Dermis blood vessel endothelial cell (primary cell): Measurements from ENCODE around the gene PSMD2. TPM values are rescaled to one million over a fixed set of nuclear protein-coding genes. Genes with fewer than 3 reads are reported as not detected.

ENCODE experiments used
- DNase-seq: peaks from one replicate; pipeline ENCODE4 v3.0.0; 2010
- total RNA-seq: library from RNA; depleted of rRNA; stranded (reverse); fragments of >200 nt; gene quantifications from 2 replicates; pipeline ENCODE4 v1.2.3, GENCODE V29; 2014

Gene PSMD2
- total RNA-seq, 1 donor from 2014 or later, result 411 TPM

DNA sequence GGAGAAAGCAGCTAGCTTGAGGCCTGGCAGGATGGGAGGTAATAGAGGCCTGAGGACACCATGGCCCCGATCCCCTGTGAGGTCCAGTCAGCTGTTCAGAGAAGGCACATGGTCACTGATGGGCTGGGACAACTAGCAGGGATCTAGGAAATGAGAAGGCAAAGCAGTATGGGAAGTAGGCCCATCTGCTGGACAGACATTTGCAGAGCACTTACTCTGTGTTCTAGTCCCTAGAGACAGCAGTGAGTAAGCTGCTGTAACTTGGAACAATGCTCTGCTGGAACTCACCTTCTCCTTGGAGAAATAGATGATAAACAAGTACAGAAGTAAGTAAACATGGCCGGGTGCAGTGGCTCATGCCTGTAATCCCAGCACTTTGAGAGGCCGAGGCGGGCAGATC, 16.1 kb upstream of the PSMD2 start:
- no peak for DNase-seq

- no peak for DNase-seq
Measured at GRCh38 chr3:184283681-184284080, 15.4 kb upstream of the PSMD2 start.

DNA sequence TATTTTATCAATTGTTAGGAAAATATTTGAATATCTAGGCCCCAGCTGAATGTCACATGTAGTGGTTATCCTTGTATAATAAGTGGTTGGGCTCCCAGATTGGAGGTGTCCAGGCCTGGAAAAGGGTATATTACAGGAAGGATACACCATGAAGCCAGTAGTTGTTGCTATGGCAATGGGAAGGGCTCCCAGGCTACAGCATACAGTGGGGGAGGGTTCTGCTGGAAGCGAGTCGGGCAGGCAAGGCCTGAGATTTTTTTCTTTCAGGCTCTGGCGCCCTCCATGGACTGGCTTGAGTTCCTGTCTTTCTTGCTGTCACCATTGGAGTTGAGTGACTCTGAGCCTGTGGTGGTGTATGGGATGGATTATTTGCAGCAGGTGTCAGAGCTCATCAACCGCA, 14.3 kb upstream of the PSMD2 start:
- peak; percentile 91 for DNase-seq

GRCh38 chr3:184289426-184289938, 9.6 kb upstream of the PSMD2 start:
- DNase-seq, result peak; percentile 72

- DNase-seq, result no peak
Measured at GRCh38 chr3:184290331-184290730, 8.7 kb upstream of the PSMD2 start.

- DNase-seq, result no peak
Measured at GRCh38 chr3:184291044-184291737, 7.8 kb upstream of the PSMD2 start.

- no peak for DNase-seq
Measured at GRCh38 chr3:184291738-184292445, 7.1 kb upstream of the PSMD2 start.

- no peak for DNase-seq
Measured at GRCh38 chr3:184295771-184296170, 3.3 kb upstream of the PSMD2 start.

DNA sequence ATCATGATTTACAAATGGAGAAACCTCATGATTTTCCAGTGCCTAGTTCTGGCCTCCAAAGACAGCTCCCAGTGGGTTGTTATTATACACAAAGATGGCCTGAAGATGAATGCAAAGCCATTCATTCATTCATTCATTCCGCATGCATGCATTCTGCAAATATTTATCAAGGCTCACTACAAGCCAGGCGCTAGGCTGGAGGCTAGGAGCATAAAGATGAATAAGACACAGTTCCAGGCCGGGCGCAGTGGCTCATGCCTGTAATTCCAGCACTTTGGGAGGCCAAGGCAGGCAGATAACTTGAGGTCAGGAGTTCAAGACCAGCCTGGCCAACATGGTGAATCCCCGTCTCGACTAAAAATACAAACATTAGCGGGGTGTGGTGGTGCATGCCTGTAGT, 2.4 kb upstream of the PSMD2 start:
- no peak for DNase-seq

DNA sequence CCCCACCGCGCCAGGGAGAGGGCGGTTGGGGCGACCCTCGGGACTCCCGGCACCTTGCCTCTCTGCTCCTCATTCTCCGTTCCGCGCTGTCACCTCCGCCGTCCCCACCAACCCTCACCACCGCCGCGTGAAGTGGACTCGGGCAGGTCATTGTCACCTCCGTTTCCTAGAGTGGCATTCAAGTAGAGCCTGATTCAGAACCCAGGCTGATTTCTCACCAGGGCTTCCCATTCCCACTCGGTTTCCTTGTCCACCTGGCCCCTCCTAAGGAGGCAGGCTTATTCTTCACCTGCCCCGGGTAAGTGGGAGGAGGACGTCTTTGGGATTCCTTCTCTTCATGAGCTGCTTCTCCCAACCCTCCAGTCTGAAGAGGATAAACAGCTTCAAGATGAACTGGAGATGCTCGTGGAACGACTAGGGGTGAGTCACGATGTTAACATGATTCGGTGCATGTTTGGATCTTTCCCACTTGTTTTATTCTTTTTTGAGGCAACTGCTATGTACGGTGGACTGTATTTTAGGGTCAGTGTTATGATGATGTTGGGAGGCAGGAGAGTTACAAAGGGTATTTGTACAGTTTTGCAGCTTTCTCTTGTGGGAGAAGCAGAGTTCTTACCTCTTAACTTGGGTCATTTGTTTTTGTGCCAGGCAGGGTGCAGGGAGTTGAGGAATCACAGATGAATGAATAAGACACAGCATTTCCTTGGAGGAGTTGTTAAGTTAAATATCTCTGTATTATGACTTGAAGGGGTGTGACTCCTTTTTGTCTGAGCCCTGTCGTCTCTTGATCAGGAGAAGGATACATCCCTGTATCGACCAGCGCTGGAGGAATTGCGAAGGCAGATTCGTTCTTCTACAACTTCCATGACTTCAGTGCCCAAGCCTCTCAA, 692 bp downstream of the PSMD2 start:
- peak; percentile 51 for DNase-seq

DNA sequence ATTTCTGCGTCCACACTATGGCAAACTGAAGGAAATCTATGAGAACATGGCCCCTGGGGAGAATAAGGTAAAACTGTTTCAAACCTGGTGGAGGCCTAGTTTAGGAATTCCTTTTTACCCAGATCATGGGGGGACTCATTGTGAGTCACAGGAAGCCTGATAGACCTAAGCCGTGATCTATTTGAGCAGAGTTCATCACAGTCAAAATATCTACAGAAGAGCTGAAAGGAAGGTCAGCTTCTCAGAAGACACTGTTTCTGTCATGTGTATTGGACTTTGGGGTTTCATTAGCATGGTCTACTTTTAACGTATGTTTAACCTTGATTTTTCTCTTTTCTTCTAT, 1.3 kb downstream of the PSMD2 start:
- DNase-seq, result peak; percentile 60

DNA sequence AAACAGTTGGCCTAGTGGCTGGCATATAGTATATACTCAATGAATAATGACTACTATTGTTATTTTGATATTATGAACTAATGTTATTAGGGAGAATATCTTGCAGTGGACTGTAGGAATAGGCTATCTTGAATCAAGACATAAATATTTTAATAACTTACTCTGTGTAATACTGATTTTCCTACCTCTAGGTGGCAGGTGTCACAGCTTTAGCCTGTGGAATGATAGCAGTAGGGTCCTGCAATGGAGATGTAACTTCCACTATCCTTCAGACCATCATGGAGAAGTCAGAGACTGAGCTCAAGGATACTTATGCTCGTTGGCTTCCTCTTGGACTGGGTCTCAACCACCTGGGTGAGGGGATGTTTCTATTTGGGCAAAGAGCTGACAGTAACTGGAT, 6.5 kb downstream of the PSMD2 start:
- DNase-seq, result peak; percentile 59

DNA sequence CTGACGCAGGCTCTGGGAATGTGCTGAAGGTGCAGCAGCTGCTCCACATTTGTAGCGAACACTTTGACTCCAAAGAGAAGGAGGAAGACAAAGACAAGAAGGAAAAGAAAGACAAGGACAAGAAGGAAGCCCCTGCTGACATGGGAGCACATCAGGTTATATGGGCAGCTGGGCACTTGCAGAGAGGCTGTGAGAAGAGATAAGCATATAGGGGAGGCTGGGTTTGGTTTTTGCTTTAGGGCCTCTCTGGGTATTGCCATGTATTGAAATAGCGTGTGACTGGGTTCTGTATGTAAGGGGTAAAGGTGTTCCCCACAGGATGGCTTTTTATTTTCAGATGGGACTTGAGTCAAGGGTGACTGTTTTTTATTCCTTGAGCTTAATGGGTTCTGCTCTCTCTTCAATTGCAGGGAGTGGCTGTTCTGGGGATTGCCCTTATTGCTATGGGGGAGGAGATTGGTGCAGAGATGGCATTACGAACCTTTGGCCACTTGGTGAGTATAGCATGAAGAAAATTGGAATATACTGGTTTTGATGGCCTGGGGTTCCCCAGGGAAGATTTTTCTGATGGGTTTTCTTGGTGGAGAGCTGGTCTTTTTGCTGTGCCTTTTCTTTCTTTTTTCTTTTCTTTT, 7.4 kb downstream of the PSMD2 start:
- DNase-seq, result no peak

GRCh38 chr3:184307915-184308314, 8.9 kb downstream of the PSMD2 start:
- no peak for DNase-seq

- no peak for DNase-seq
Measured at GRCh38 chr3:184308744-184309143, 9.7 kb downstream of the PSMD2 start.

DNA sequence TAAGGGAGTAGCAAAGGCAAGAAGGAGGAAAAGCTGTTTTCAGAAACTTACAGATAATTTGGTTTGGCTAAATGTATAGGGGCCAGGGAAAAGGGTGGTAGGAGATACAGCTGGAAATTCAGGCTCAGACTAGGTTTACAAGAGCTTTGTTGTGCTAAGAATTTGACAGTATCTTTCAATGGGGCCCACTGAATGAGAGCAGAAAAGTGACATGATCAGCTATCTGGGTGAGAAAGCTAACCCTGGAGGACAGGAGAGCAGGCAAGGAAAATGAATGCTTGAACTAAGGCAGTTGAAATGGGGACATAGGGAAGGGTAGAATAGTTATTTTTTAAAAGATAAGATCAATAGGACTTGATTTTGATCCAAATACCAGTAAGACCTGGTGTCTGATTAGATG, 12.6 kb downstream of the PSMD2 start:
- no peak for DNase-seq

DNA sequence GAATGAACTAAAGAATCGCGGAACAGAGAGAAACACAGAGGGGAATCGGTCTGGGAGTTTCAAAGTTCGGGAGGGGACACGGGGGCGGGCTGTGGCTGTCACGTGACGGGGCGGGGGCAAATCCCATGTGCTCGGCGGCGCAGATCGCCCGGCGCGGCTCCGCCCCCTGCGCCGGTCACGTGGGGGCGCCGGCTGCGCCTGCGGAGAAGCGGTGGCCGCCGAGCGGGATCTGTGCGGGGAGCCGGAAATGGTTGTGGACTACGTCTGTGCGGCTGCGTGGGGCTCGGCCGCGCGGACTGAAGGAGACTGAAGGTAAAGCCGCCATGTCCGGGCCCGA, 15.3 kb downstream of the PSMD2 start, which contains the start of gene EIF4G1:
EIF4G1 (plus strand) TSS at position 244 of the 337 bp plus-strand sequence. CDS start 1,191 bp downstream, outside the sequence.
- DNase-seq, result peak; percentile 97

DNA sequence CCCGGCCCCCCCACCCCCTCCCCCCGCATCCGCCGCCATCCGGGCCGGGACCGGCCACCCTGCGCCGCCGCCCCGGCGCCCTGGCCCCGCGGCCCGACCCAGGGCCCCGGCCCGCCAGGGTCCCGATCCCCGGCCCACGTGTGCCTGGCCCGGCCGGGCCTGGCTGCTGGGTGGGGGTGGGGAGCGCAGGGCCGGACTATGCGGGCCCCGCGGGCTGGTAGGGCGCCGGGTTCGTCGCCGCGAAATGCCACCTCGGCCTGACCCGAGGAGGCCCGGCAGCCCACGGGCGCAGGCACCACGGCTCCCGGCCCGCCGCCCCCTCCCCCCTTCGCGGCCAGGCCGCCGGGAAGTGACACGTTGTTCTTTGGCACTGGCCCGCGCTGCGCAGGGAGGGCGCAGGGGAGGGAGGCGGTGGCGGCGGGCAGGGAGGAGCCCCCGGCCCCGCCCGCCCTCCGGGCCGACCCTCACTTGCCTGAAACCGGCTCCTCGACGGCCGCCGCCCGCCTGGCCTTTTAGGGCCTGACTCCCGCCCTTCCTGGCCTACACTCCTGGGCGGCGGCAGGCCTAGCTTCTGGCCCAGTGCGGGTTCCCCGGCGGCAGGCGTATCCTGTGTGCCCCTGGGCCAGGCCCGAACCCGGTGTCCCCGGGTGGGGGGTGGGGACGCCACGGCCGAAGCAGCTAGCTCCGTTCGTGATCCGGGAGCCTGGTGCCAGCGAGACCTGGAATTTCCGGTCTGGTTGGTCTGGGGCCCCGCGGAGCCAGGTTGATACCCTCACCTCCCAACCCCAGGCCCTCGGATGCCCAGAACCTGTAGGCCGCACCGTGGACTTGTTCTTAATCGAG, 15.9 kb downstream of the PSMD2 start:
- DNase-seq, result peak; percentile 91

- no peak for DNase-seq
Measured at GRCh38 chr3:184315543-184315867, 16.5 kb downstream of the PSMD2 start.

DNA sequence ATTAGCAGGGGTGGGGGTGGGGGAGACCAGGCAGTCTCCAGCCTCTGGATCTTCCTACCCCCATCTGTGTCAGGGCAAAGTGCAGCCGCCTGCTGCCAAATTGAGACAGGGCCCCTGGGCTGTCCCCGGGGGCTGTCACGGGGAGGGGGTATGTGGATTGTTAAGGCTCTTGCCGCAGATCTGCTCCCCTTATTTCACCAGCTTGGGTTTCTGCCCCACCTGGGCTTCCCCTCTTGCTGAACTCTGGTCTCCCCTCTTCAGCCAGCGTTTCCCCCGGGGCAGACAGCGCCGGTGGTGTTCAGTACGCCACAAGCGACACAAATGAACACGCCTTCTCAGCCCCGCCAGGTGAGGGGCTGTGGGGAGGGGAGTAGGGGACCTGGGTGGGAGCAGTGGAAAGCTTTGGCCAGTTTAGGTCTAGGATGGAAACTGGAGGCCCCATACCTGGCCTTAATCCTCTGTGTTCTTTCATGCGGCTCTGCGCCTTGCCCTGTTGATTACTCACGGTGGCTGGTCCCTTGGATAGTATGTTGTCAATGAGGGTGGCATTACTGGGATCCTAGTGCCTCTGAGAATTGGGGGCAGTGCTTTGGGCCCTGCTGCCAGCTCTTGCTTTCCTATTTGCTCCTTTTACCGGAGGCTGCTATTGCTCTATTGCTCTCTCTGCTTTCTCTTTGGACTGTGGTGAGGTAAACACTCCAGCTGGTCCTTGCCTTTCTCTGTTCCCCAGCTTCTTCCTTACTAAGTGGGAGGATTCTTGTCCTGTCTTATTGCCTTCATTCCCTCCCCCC, 17.0 kb downstream of the PSMD2 start:
- DNase-seq, result peak; percentile 23

DNA sequence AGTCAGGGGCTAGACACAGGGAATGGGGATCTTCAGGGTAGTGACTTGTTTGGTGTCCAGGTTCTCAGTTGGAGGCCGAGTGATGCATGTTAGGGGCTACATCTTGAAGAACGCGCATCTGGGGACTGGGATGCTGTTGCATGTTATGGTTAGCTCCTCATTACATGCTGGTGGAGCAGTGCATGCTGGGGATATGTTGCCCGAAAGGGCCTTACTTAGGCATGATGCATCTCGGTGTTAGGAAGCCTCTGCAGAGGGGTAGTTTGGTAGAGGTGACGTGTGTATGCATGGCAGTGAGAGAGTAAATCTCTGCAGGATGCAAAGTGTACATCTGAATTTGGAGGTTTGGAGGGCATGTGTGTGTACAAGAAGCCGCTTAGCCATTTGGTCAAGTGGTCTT, 17.8 kb downstream of the PSMD2 start:
- no peak for DNase-seq
